ENCODE measurements around the gene TEPSIN.

DNA sequence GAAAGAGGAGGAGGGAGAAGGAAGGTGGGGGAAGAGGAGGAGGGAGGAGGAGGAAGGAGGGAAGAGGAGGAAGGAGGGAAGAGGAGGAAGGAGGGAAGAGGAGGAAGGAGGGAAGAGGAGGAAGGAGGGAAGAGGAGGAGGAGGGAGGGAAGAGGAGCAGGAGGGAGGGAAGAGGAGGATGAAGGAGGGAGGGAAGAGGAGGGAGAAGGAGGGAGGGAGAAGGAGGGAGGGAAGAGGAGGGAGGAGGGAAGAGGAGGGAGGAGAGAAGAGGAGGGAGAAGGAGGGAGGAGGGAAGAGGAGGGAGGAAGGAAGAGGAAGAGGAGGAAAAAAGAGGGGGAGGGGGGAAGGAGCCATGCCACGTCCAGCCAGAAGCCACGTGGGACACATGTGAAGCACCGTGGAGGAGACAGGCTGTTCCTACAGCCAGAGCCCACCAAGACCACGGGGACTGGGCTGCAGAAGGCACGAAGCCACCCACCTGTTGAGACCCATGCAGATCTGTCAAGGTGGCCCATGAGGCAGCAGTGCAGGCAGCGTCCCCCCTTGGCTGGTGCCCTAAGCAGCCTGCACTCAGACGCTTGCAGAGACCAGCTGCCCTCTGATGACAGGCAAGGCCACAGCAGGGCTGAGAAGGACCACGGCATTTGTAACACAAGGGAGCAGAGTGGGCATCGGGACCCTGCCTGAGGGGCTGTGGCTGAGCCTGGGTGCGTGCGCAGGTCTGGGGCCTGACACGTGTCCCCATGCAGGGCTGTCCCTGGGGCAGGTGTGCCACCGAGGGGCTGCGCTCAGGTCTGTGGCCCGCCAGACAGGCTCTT lies 10.6 kb upstream of the TEPSIN start:
- TF ChIP-seq CREB5 (CRISPR knock-in tag; IDR thresholded peaks at IDR 0.05; ENCODE audit: low read depth) = no peak
- TF ChIP-seq, protein P1, sequence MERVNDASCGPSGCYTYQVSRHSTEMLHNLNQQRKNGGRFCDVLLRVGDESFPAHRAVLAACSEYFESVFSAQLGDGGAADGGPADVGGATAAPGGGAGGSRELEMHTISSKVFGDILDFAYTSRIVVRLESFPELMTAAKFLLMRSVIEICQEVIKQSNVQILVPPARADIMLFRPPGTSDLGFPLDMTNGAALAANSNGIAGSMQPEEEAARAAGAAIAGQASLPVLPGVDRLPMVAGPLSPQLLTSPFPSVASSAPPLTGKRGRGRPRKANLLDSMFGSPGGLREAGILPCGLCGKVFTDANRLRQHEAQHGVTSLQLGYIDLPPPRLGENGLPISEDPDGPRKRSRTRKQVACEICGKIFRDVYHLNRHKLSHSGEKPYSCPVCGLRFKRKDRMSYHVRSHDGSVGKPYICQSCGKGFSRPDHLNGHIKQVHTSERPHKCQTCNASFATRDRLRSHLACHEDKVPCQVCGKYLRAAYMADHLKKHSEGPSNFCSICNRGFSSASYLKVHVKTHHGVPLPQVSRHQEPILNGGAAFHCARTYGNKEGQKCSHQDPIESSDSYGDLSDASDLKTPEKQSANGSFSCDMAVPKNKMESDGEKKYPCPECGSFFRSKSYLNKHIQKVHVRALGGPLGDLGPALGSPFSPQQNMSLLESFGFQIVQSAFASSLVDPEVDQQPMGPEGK (CRISPR knock-in tag; IDR thresholded peaks at IDR 0.05; ENCODE audit: borderline replicate concordance) = no peak
- TF ChIP-seq TOX (CRISPR knock-in tag; IDR thresholded peaks at IDR 0.05; ENCODE audit: borderline replicate concordance) = no peak
- TF ChIP-seq, protein P2, sequence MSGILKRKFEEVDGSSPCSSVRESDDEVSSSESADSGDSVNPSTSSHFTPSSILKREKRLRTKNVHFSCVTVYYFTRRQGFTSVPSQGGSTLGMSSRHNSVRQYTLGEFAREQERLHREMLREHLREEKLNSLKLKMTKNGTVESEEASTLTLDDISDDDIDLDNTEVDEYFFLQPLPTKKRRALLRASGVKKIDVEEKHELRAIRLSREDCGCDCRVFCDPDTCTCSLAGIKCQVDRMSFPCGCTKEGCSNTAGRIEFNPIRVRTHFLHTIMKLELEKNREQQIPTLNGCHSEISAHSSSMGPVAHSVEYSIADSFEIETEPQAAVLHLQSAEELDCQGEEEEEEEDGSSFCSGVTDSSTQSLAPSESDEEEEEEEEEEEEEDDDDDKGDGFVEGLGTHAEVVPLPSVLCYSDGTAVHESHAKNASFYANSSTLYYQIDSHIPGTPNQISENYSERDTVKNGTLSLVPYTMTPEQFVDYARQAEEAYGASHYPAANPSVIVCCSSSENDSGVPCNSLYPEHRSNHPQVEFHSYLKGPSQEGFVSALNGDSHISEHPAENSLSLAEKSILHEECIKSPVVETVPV (CRISPR knock-in tag; IDR thresholded peaks at IDR 0.05) = no peak
- no peak for TF ChIP-seq GLIS3 (CRISPR knock-in tag; IDR thresholded peaks at IDR 0.05)
- no peak for TF ChIP-seq ZNF565 (CRISPR knock-in tag; conservative IDR thresholded peaks at IDR 0.05; ENCODE audit: low read depth)
- no peak for TF ChIP-seq SNAI2 (CRISPR knock-in tag; IDR thresholded peaks at IDR 0.05)
- TF ChIP-seq TSHZ2 (CRISPR knock-in tag; IDR thresholded peaks at IDR 0.05) = no peak
- no peak for TF ChIP-seq ISL1 (CRISPR knock-in tag; IDR thresholded peaks at IDR 0.05)
- TF ChIP-seq ZFP3 (CRISPR knock-in tag; IDR thresholded peaks at IDR 0.05) = no peak
- TF ChIP-seq TCF4 (CRISPR knock-in tag; IDR thresholded peaks at IDR 0.05; ENCODE audit: borderline replicate concordance) = no peak

All from SK-N-SH treated with all-trans-retinoic acid at 6 μM for 48 hours (cell line).